HG03045 (cell line): Measurements from ENCODE around the gene HMOX1.

Source experiments
- ATAC-seq: cut with Tn5 transposase; IDR thresholded peaks from one replicate; pipeline ENCODE4 v1.9.1; 2021; ENCODE audit warnings: mild to moderate bottlenecking, moderate library complexity; ENCODE audit not compliant: unreplicated experiment

HMOX1 gene

GRCh38 chr22:35400501-35400790 lies 19.6 kb downstream of the HMOX1 start:
- peak; percentile 5 for ATAC-seq

- ATAC-seq, result no peak
Observed at GRCh38 chr22:35401863-35402262, 21.0 kb downstream of the HMOX1 start.

GRCh38 chr22:35403356-35403755 lies 22.5 kb downstream of the HMOX1 start:
- no peak for ATAC-seq

- ATAC-seq, result no peak
Observed at GRCh38 chr22:35404176-35404575, 23.3 kb downstream of the HMOX1 start.

GRCh38 chr22:35406443-35406842 lies 25.5 kb downstream of the HMOX1 start:
- no peak for ATAC-seq

- no peak for ATAC-seq
Observed at GRCh38 chr22:35407362-35407761, 26.5 kb downstream of the HMOX1 start.

- ATAC-seq, result peak; percentile 53
Observed at GRCh38 chr22:35409783-35410662, 29.1 kb downstream of the HMOX1 start.

- no peak for ATAC-seq
Observed at GRCh38 chr22:35410663-35411034, 29.8 kb downstream of the HMOX1 start.

DNA sequence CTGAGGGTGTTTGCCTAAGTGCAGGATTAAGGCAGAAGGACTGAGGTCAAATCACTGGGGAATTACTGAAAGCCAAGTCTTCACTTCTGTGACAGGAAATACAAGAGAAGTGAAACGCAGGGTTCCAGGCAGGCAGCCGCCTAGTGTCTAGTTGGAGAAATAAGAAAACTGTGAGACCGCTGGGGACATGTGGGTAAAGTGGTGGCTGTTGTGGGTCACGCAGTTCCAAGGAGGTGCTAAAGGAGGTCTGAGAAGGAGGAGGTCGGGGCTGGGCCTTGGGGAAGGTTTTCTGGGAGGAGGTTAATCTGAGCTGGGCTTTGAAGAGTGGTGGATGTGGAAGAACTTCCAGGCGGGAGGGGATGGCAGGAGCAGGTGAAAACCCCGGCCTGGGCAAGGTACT lies 30.2 kb downstream of the HMOX1 start:
- ATAC-seq, result no peak

GRCh38 chr22:35413624-35414023 lies 32.7 kb downstream of the HMOX1 start:
- ATAC-seq, result no peak

DNA sequence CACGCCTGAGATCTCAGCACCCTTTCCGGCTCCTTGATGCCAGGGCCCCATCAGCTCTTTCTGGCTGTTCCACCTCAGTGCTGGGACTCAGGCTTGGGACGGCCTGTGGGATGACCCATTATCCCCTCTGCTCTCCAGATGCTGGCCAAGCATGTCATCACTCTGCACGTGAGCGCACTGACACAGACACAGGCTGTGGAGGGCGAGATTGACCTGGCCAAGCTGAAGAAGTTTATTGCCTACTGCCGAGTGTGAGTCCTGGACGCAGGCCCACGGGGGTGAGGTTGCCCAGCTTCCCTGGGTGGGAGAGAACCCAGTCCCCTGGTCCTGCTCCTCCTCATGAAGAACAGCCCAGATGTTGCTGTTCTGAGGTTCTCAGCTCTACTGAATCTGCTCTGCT lies 36.7 kb downstream of the HMOX1 start:
- ATAC-seq, result no peak

- ATAC-seq, result no peak
Observed at GRCh38 chr22:35418088-35418487, 37.2 kb downstream of the HMOX1 start.

GRCh38 chr22:35418731-35419130 lies 37.8 kb downstream of the HMOX1 start:
- no peak for ATAC-seq

DNA sequence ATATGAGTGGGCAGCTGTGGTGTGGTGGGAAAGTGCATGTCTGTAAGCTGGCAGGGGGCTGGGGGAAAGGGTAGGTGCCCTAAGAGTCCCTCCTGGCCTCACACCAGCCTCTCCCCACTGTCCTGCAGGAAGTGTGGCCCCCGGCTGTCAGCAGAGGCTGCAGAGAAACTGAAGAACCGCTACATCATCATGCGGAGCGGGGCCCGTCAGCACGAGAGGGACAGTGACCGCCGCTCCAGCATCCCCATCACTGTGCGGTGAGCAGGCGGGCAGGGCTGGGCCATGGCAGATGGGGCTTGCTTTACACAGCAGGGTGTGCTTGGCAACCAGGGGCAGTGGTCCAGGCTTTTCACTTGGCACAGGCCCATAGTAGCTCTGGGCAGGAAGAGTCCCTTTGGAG lies 38.9 kb downstream of the HMOX1 start:
- no peak for ATAC-seq

- ATAC-seq, result no peak
Observed at GRCh38 chr22:35421121-35421520, 40.2 kb downstream of the HMOX1 start.

GRCh38 chr22:35422145-35422544 lies 41.2 kb downstream of the HMOX1 start:
- no peak for ATAC-seq

DNA sequence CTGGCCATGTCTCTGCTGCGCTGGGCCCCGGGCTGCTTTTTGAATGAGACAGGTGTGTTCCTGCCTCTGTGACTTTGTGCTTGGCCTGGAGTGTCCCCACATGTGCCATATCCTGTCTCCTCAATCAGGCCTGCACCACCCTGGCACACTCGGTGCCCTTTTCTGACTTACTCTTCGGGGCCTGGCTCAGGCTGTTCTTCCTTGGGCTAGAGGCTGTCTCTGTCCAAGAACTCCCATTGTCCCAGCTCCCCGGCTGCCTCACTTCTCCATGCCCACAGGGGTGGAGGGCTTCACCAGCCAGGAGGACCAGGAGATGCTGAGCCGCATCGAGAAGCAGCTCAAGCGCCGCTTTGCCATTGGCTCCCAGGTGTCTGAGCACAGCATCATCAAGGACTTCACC lies 42.0 kb downstream of the HMOX1 start:
- ATAC-seq, result no peak

DNA sequence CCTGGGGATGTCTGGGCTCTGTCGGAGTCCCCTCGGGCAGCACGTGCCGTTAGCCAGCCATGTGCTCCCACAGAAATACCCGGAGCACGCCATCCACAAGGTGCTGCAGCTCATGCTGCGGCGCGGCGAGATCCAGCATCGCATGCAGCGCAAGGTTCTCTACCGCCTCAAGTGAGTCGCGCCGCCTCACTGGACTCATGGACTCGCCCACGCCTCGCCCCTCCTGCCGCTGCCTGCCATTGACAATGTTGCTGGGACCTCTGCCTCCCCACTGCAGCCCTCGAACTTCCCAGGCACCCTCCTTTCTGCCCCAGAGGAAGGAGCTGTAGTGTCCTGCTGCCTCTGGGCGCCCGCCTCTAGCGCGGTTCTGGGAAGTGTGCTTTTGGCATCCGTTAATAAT lies 43.2 kb downstream of the HMOX1 start:
- no peak for ATAC-seq

- no peak for ATAC-seq
Observed at GRCh38 chr22:35424761-35425160, 43.9 kb downstream of the HMOX1 start.

DNA sequence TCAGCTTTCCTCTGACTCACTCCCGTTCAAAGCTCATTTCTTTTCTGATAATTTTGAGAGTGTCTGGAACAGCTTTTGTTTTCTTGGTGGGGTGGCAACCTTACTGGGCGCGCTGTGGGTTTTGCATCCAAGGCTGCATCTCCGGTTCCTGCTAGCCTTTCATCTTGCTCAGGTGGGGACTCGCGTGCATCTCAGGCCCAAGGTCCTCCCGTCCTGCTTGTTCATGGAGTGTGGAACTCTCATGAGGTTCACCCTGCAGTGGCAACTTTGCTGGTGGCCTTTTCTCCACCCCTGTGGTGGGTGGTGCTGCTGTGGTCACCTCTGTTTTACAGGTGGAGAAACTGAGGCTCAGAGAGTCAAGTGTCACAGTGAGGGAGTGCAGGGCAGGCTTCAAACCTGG lies 44.6 kb downstream of the HMOX1 start:
- no peak for ATAC-seq

- ATAC-seq, result no peak
Observed at GRCh38 chr22:35425971-35426800, 45.3 kb downstream of the HMOX1 start.

DNA sequence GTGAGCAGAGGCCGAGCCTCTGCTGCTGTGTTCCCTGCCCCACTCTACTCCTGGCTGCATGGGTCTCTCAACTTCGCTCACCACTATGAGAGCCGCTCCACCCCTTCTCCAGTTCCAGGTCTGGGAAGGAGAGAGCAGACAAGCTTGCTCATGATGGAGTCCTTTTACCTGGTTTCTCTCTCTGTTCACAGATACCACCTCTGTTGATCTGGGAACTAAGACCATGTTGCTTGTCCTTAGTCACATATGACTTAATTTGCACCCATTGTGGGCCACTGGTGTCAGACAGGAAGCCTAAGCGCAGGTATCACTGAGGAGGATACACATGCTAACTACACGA lies 45.9 kb downstream of the HMOX1 start:
- ATAC-seq, result no peak
